Hepatocyte (in vitro differentiated cells): Measurements from ENCODE around the gene MRPL41. TPM values are rescaled to one million over a fixed set of nuclear protein-coding genes. Genes with fewer than 3 reads are reported as not detected.
"Not testable (repeated sequence)": the region's sequence is repeated elsewhere in the genome, so short reads cannot be mapped to it uniquely, and the experiment has no call there.

Source experiments
- DNase-seq: peaks from one replicate; pipeline ENCODE4 v3.0.0-alpha.2; 2016; ENCODE audit warnings: low spot score
- H2AFZ ChIP-seq: fragments of 200-600 bp; sonication (generic); 2 replicates; pipeline ENCODE4 v1.6.0; 2016; ENCODE audit warnings: antibody characterized with exemption, mild to moderate bottlenecking
- H3K27ac ChIP-seq: fragments of 200-600 bp; sonication (generic); 2 replicates; pipeline ENCODE4 v1.5.1; 2016; ENCODE audit warnings: mild to moderate bottlenecking
- H3K27me3 ChIP-seq: fragments of 200-600 bp; sonication (generic); 2 replicates; pipeline ENCODE4 v1.6.1; 2016
- H3K36me3 ChIP-seq: fragments of 200-600 bp; sonication (generic); replicated peaks from 2 replicates; pipeline ENCODE4 v1.5.1; 2016; ENCODE audit warnings: low read depth; ENCODE audit not compliant: insufficient read depth
- H3K4me1 ChIP-seq: fragments of 200-600 bp; sonication (generic); 2 replicates; pipeline ENCODE4 v1.5.1; 2016; ENCODE audit warnings: mild to moderate bottlenecking, moderate library complexity; ENCODE audit not compliant: insufficient read depth
- H3K4me2 ChIP-seq: fragments of 200-600 bp; sonication (generic); 2 replicates; pipeline ENCODE4 v1.6.0; 2016
- H3K4me3 ChIP-seq: fragments of 200-600 bp; sonication (generic); 2 replicates; pipeline ENCODE4 v1.5.1; 2016; ENCODE audit warnings: mild to moderate bottlenecking
- H3K79me2 ChIP-seq: fragments of 200-600 bp; sonication (generic); 2 replicates; pipeline ENCODE4 v1.6.0; 2017; ENCODE audit warnings: mild to moderate bottlenecking
- H3K9me2 ChIP-seq: fragments of 200-600 bp; sonication (generic); replicated peaks from 2 replicates; pipeline ENCODE4 v1.6.0; 2017; ENCODE audit warnings: mild to moderate bottlenecking; ENCODE audit not compliant: insufficient read depth
- H3K9me3 ChIP-seq: fragments of 200-600 bp; sonication (generic); 2 replicates; pipeline ENCODE4 v1.5.1; 2016; ENCODE audit warnings: low read depth, mild to moderate bottlenecking
- H4K20me1 ChIP-seq: fragments of 200-600 bp; sonication (generic); 2 replicates; pipeline ENCODE4 v1.6.0; 2016; ENCODE audit warnings: mild to moderate bottlenecking; ENCODE audit not compliant: insufficient read depth, poor library complexity, severe bottlenecking
- CTCF ChIP-seq: fragments of 200-600 bp; sonication (generic); IDR thresholded peaks from 2 replicates; pipeline ENCODE4 v1.5.1; 2016; ENCODE audit warnings: antibody characterized with exemption, mild to moderate bottlenecking; ENCODE audit not compliant: poor library complexity
- EZH2 ChIP-seq: fragments of 200-600 bp; sonication (generic); IDR thresholded peaks from 2 replicates; pipeline ENCODE4 v1.6.1; 2016; ENCODE audit warnings: antibody characterized with exemption, mild to moderate bottlenecking, borderline replicate concordance
- EZH2phosphoT487 ChIP-seq: fragments of 200-600 bp; sonication (generic); IDR thresholded peaks from one replicate; pipeline ENCODE4 v1.6.1; 2018; ENCODE audit warnings: antibody characterized with exemption, mild to moderate bottlenecking, low read depth, moderate library complexity; ENCODE audit not compliant: unreplicated experiment, severe bottlenecking
- WGBS: methylation state at CpG from one replicate; pipeline ENCODE4 v1.1.6; 2016; ENCODE audit warnings: low lambda C conversion rate; ENCODE audit errors: missing lambda C conversion rate; 5-methylcytosine and 5-hydroxymethylcytosine counted together
- polyA plus RNA-seq: library from polyadenylated mRNA; unstranded; fragments of >200 nt; fragmentation: Nextera tagmentation; extraction: Ambion mirVana; gene quantifications from 2 replicates; pipeline ENCODE4 v1.2.1, GENCODE V29; 2016
- total RNA-seq: library from RNA; depleted of rRNA; stranded (reverse); fragments of >200 nt; gene quantifications from 2 replicates; pipeline ENCODE4 v1.2.3, GENCODE V29; 2014

The MRPL41 gene
- total and polyA plus RNA-seq, 2 experiments from 2014 or later, result 36.6 to 86.0 TPM

- no peaks in the 10 kb centered on the region for H3K9me3 ChIP-seq
- TF ChIP-seq EZH2 (no peak), CTCF (no peak)
- WGBS, result 89% methylated on average over 7 of the region's 7 CpGs
- no peak overlapping the region for H3K27ac ChIP-seq
- no peak overlapping the region for H3K4me3 ChIP-seq
- no peaks in the 10 kb centered on the region for H3K36me3 ChIP-seq
- no peaks in the 10 kb centered on the region for H3K9me2 ChIP-seq
- H3K27me3 ChIP-seq, result no peaks in the 10 kb centered on the region
- peaks cover 20% of the 10 kb centered on the region for H3K79me2 ChIP-seq
- DNase-seq, result no peak
- H2AFZ ChIP-seq, result no peak overlapping the region
- H3K4me1 ChIP-seq, result peaks cover 7% of the 10 kb centered on the region
- no peak overlapping the region for H3K4me2 ChIP-seq
- H4K20me1 ChIP-seq, result peaks cover 10% of the 10 kb centered on the region
These were observed 41.1 kb downstream of the MRPL41 start for GRCh38 chr9:137592767-137593166.

GRCh38 chr9:137593176-137593575 is 41.5 kb downstream of the MRPL41 start:
- H3K4me2 ChIP-seq, result no peak overlapping the region
- H3K9me3 ChIP-seq, result no peaks in the 10 kb centered on the region
- H3K27me3 ChIP-seq, result no peaks in the 10 kb centered on the region
- H3K79me2 ChIP-seq, result peaks cover 16% of the 10 kb centered on the region
- H3K4me3 ChIP-seq, result no peak overlapping the region
- H4K20me1 ChIP-seq, result peaks cover 10% of the 10 kb centered on the region
- 83% methylated on average over 12 of the region's 12 CpGs for WGBS
- H2AFZ ChIP-seq, result no peak overlapping the region
- H3K36me3 ChIP-seq, result no peaks in the 10 kb centered on the region
- H3K27ac ChIP-seq, result no peak overlapping the region
- H3K9me2 ChIP-seq, result no peaks in the 10 kb centered on the region
- H3K4me1 ChIP-seq, result peaks cover 7% of the 10 kb centered on the region
- no peak for DNase-seq
- TF ChIP-seq EZH2 (no peak), EZH2phosphoT487 (no peak), CTCF (no peak)

GRCh38 chr9:137596577-137596976 is 44.9 kb downstream of the MRPL41 start:
- not testable (repeated sequence) for H2AFZ ChIP-seq, H3K27ac ChIP-seq, H4K20me1 ChIP-seq, DNase-seq, H3K9me3 ChIP-seq, H3K36me3 ChIP-seq, H3K27me3 ChIP-seq, H3K4me3 ChIP-seq, H3K79me2 ChIP-seq, H3K4me2 ChIP-seq, H3K4me1 ChIP-seq, H3K9me2 ChIP-seq
- over 99% methylated on average over 5 of the region's 7 CpGs for WGBS

GRCh38 chr9:137598943-137599342 is 47.3 kb downstream of the MRPL41 start:
- H3K36me3 ChIP-seq, result no peaks in the 10 kb centered on the region
- 83% methylated on average over 8 of the region's 8 CpGs for WGBS
- H3K27ac ChIP-seq, result no peak overlapping the region
- TF ChIP-seq EZH2 (no peak), CTCF (no peak), EZH2phosphoT487 (no peak)
- no peak overlapping the region for H3K4me2 ChIP-seq
- H3K9me3 ChIP-seq, result no peaks in the 10 kb centered on the region
- H3K79me2 ChIP-seq, result no peaks in the 10 kb centered on the region
- no peaks in the 10 kb centered on the region for H3K4me1 ChIP-seq
- H2AFZ ChIP-seq, result no peak overlapping the region
- H3K4me3 ChIP-seq, result no peak overlapping the region
- H4K20me1 ChIP-seq, result no peaks in the 10 kb centered on the region
- H3K27me3 ChIP-seq, result no peaks in the 10 kb centered on the region
- DNase-seq, result no peak
- no peaks in the 10 kb centered on the region for H3K9me2 ChIP-seq

Other genes starting within 250 kb of the MRPL41 start
- gene NRARP, start 249.6 kb upstream of the MRPL41 start, total RNA-seq, result 5.3 and 8.2 TPM in 2 replicates
- gene NRARP, start 249.6 kb upstream of the MRPL41 start, polyA plus RNA-seq, result 13.1 and 18.7 TPM in 2 replicates
- gene EXD3, start 128.7 kb upstream of the MRPL41 start, total RNA-seq, result 7.3 and 11.8 TPM in 2 replicates
- gene EXD3, start 128.7 kb upstream of the MRPL41 start, polyA plus RNA-seq, result 21.6 and 24.9 TPM in 2 replicates
- 7.2 and 8.2 TPM in 2 replicates for gene NOXA1, start 128.5 kb upstream of the MRPL41 start, total RNA-seq
- 12.5 and 13.9 TPM in 2 replicates for gene NOXA1, start 128.5 kb upstream of the MRPL41 start, polyA plus RNA-seq
- 6.1 and 7.1 TPM in 2 replicates for gene ENTPD8, start 110.5 kb upstream of the MRPL41 start, total RNA-seq
- gene ENTPD8, start 110.5 kb upstream of the MRPL41 start, polyA plus RNA-seq, result 14.2 and 16.5 TPM in 2 replicates
- gene NSMF, start 92.5 kb upstream of the MRPL41 start, total RNA-seq, result 37.2 and 39.5 TPM in 2 replicates
- 51.6 and 54.7 TPM in 2 replicates for gene NSMF, start 92.5 kb upstream of the MRPL41 start, polyA plus RNA-seq
- gene PNPLA7, start 1.5 kb upstream of the MRPL41 start, total RNA-seq, result 0.56 and 0.77 TPM in 2 replicates
- 0.62 and 2.0 TPM in 2 replicates for gene PNPLA7, start 1.5 kb upstream of the MRPL41 start, polyA plus RNA-seq
- gene DPH7, start 27.0 kb downstream of the MRPL41 start, total RNA-seq, result 26.8 and 28.3 TPM in 2 replicates
- gene DPH7, start 27.0 kb downstream of the MRPL41 start, polyA plus RNA-seq, result 36.9 and 45.5 TPM in 2 replicates
- 20.4 and 24.3 TPM in 2 replicates for gene ZMYND19, start 38.6 kb downstream of the MRPL41 start, total RNA-seq
- 46.9 and 50.3 TPM in 2 replicates for gene ZMYND19, start 38.6 kb downstream of the MRPL41 start, polyA plus RNA-seq
- gene ARRDC1, start 53.8 kb downstream of the MRPL41 start, total RNA-seq, result 62.7 and 86.0 TPM in 2 replicates
- gene ARRDC1, start 53.8 kb downstream of the MRPL41 start, polyA plus RNA-seq, result 102 and 109 TPM in 2 replicates
- 40.6 and 46.0 TPM in 2 replicates for gene EHMT1, start 67.1 kb downstream of the MRPL41 start, total RNA-seq
- gene EHMT1, start 67.1 kb downstream of the MRPL41 start, polyA plus RNA-seq, result 47.0 and 47.7 TPM in 2 replicates